IPS-18a (cell line): ENCODE measurements around the gene PLK3.
"Not testable (repeated sequence)": the region's sequence is repeated elsewhere in the genome, so short reads cannot be mapped to it uniquely, and the experiment has no call there.

Source experiments
- H3K27ac ChIP-seq: one replicate; pipeline ENCODE4 v1.5.1; 2013; ENCODE audit warnings: low read length
- H3K27me3 ChIP-seq: one replicate; pipeline ENCODE4 v1.6.1; 2013; ENCODE audit warnings: mild to moderate bottlenecking, low read length; ENCODE audit not compliant: control insufficient read depth, insufficient read depth
- H3K36me3 ChIP-seq: one replicate; pipeline ENCODE4 v1.6.1; 2013; ENCODE audit warnings: low read depth, low read length; ENCODE audit not compliant: control insufficient read depth
- H3K4me1 ChIP-seq: one replicate; pipeline ENCODE4 v1.6.1; 2013; ENCODE audit warnings: low read depth, low read length; ENCODE audit not compliant: control insufficient read depth
- H3K4me3 ChIP-seq: one replicate; pipeline ENCODE4 v1.5.1; 2013; ENCODE audit warnings: low read length
- H3K9ac ChIP-seq: one replicate; pipeline ENCODE4 v1.6.1; 2013; ENCODE audit warnings: mild to moderate bottlenecking, low read length, moderate library complexity
- H3K9me3 ChIP-seq: one replicate; pipeline ENCODE4 v1.6.1; 2013; ENCODE audit warnings: low read depth, low read length; ENCODE audit not compliant: control insufficient read depth

PLK3 gene

DNA sequence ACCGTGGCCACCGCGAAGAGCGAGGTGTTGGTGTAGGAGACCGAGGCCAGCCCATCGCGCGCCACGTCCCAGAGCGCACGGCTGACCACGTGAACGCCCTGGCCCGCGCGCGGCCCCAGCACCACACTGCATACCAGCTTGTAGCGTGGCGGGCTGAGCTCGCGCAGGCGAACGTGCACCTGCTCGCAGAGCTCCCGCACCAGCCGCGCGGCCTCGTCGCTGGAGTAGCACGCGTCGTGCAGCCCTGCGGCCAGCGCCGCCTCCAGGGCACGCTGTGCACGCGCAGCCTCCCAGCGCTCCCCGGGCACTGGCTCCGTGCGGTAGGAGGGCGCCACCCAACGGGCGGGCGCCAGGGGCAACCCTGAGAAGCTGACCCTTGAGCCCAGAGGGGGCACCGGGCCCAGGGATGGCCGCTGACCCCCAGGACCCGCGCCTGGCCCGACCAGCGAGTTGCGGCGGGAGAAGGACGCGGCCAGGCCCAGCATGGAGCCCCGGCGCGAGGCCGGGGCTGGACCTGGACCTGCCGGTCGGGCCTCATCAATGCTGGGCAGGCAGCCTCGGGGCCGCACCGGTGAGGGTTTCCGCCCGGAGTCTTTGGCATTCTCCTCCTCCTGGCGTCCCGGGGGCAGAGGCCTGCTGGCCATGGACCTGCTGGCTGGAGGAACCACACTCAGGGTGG, 6.0 kb downstream of the PLK3 start:
- H3K27ac ChIP-seq: no peak overlapping the region
- peaks cover 9% of the 10 kb centered on the region for H3K36me3 ChIP-seq
- peaks cover 28% of the 10 kb centered on the region for H3K4me1 ChIP-seq
- H3K27me3 ChIP-seq: no peaks in the 10 kb centered on the region
- H3K4me3 ChIP-seq: no peak overlapping the region
- no peaks in the 10 kb centered on the region for H3K9me3 ChIP-seq
- peak overlapping the region; percentile 75 for H3K9ac ChIP-seq

DNA sequence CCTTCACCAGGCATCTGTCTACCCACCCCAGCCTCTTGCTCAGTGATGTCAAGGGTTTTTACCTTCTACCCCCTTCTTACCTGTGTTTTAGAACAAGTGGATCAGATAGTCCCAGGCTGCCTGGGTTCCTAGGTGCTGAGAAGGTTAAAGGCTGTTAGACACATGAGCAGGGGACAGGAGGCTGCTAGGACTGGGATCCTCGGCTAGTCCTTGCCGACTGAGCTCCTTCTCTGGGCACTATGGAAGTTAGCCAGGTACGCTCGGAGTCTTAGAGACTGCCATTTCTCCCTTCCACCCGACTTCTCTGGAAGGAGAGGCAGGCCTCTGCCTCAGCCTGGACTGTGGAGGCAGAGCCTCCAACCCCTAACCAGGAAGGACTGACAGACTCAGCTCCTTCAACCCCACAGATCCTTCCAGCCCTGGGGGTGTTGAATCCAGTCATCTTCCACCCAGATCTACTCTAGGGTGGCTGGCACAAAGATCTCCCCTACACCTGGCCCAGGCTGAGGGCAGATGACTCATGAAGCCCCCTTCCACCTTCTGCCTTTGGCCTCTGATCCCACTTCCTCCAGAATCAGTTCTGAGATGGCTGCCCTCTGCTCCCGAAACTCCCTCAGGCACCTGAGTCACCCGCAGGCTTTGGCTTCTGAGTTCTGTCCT, 6.7 kb downstream of the PLK3 start, which contains the start of gene DYNLT4:
Gene DYNLT4 (minus strand): TSS at position 648 of the 660 bp plus-strand sequence. CDS start 683 bp downstream, outside the sequence.
- H3K9me3 ChIP-seq: no peaks in the 10 kb centered on the region
- peaks cover 28% of the 10 kb centered on the region for H3K4me1 ChIP-seq
- H3K9ac ChIP-seq: peak within 1 kb of the TSS; percentile 75
- peak within 1 kb of the TSS; percentile 37 for H3K4me3 ChIP-seq
- H3K27me3 ChIP-seq: no peaks in the 10 kb centered on the region
- H3K36me3 ChIP-seq: peaks cover 9% of the 10 kb centered on the region
- peak within 1 kb of the TSS; percentile 88 for H3K27ac ChIP-seq

DNA sequence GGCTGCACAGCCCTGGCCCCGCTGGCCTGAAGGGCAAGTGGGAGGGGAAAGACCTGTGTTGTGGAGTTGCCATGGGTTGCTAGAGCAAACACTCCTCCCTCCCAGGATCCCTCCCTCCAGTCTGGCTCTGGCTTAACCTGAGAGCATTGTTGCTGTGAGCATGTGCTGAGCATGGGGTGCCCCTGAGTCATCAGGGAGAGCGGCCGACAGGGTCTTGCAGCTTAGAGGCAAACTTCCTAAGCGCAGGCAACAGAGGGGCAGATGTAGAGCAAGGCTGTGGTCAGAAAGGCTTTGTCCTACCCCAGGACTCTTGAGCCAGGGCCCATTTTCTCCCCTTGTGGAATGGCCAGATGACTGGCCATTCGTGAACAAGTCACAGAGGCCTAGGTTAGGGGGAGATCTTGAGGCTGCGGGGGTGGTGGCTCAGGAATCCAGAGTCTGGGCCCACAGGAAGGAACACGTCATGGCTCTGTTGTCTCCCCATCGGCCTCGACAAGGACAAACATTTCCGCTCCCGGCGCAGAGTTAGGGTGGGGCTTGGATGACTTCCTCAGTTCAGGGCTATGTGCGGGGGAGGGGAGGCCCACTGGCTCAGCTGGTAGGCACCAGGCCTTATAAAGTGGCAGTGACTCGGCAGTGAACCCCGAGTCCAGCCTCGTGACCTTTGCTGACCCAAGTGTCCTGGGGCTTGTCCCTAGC, 7.3 kb downstream of the PLK3 start:
- no peaks in the 10 kb centered on the region for H3K27me3 ChIP-seq
- H3K9me3 ChIP-seq: no peaks in the 10 kb centered on the region
- peak overlapping the region; percentile 37 for H3K4me3 ChIP-seq
- H3K36me3 ChIP-seq: peaks cover 9% of the 10 kb centered on the region
- peaks cover 28% of the 10 kb centered on the region for H3K4me1 ChIP-seq
- peak overlapping the region; percentile 75 for H3K9ac ChIP-seq
- H3K27ac ChIP-seq: peak overlapping the region; percentile 88

DNA sequence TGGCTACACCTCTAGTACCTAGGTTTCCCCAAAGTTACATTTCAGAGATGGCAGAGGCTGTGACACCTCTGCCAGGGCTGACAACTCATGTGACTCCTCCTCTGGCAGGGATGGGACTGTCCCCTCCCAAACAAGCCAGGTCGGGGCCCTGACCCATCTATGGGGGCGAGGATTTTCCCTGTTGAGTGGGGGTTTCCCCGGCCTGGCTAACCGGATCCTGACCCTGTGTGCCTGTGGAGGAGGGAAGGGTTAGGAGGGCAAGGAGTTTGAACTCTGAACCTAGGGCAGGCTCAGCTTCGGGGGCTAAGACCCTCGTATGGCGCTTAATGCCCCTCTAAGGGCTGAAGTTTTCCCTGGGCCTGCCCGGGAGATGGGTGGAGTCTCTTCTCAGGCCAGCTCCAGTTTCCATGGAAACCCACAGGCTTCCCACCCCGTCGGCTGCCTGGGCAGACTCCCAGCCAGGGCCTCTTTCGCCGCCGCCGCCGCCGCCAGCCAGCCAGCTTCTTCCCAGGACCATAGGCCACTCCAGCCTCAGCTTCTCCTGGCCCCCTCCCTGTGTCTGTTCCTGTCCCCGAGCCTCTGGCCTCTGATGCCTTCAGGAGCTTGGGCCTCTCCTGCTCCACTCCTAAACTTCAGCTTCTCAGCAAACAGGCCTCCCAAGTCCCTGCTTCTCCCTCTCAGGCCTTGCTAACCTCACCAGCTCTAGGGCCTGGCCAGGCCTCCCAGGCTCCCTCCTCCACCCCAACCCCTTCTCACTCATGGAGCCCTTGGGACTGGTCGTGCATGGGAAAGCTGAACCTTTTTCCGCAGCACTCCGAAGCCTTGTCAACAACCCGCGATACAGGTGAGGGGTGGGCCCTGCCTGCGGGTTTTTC, 8.1 kb downstream of the PLK3 start, which contains the start of gene BTBD19:
Gene BTBD19 (plus strand): TSS at position 461 of the 875 bp plus-strand sequence. CDS start 298 bp downstream, at position 759.
- Histone ChIP-seq H3K27ac (peak within 1 kb of the TSS; percentile 88), H3K36me3 (peaks cover 4% of the 10 kb centered on the region), H3K4me3 (peak within 1 kb of the TSS; percentile 37), H3K9ac (peak within 1 kb of the TSS; percentile 75), H3K9me3 (no peaks in the 10 kb centered on the region), H3K27me3 (no peaks in the 10 kb centered on the region), H3K4me1 (peaks cover 28% of the 10 kb centered on the region)

DNA sequence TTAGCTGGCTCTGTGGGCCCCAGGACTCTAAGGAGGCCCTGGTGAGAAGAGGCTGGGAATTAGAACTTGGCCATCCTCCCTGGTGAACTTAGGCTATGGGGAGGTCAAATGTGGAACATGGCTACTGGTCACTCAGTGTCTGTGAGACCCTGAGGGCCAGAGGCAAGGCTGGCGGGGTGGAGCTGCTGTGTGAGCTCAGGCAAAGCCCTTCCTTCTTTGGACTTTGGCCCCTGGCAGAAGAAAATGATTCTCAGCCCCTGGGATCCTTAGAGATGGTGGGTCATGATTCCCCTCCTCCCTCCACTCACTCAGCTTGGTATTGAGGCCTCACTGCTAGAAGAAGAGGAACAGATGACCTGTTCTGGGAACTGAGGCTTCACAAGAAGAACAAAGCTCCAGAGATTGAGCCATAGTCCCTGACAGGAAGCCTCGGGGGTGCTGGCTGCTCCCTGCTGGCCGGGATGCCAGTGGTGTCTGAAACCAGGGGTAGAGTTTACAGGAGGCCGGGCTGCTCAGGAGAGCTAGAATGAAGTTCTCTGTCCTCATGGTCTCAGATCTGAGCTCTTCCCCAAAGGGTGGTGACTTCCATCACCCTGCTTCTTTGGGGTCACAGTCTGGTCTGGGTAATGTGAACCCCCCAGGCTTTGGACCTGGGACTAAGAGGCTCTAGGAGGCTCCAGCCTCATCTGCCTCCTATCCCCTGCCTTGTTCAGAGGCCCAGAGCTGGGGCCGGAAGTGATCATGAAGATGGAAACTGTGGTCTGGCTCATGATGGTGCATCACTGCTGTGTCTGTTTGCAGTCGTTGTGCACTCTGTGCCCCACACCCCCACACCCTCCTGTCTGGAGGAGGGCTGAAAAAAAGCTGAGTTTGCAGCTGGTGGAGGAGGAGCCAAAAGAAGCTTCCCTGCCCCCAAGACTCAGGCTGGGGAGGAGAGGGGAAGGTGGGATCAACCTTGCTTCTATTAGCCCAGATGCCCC, 9.1 kb downstream of the PLK3 start:
- Histone ChIP-seq H3K4me1 (peaks cover 28% of the 10 kb centered on the region), H3K4me3 (no peak overlapping the region), H3K27ac (no peak overlapping the region), H3K27me3 (no peaks in the 10 kb centered on the region), H3K36me3 (no peaks in the 10 kb centered on the region), H3K9me3 (no peaks in the 10 kb centered on the region), H3K9ac (peak overlapping the region; percentile 34)

DNA sequence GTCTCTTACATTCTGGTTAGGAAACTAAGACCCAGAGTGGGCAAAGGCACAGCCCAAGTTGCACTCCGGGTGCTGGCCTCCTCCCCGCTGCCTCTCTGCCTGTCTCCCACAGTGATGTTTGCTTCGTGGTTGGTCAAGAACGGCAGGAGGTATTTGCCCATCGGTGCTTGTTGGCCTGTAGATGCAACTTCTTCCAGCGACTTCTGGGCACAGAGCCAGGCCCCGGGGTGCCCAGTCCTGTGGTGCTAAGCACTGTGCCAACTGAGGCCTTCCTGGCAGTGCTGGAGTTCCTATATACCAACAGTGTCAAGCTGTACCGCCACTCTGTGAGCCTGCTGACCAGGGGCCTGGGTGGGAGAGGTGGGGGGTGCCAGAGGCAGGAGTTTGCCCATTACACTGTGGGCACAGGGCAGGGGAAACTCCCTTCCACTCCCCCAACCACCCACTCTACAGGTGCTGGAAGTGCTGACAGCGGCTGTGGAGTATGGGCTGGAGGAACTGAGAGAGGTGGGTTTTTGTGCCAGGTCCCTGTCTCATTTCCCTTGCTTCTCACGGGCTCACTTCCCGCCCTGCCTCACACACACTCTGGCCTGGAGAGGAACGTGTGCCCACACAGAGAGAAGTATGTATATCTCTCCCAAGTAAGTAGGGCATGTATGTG, 10.1 kb downstream of the PLK3 start:
- no peaks in the 10 kb centered on the region for H3K36me3 ChIP-seq
- H3K9ac ChIP-seq: no peak overlapping the region
- H3K27me3 ChIP-seq: no peaks in the 10 kb centered on the region
- no peaks in the 10 kb centered on the region for H3K9me3 ChIP-seq
- peaks cover 28% of the 10 kb centered on the region for H3K4me1 ChIP-seq
- no peak overlapping the region for H3K4me3 ChIP-seq
- no peak overlapping the region for H3K27ac ChIP-seq

DNA sequence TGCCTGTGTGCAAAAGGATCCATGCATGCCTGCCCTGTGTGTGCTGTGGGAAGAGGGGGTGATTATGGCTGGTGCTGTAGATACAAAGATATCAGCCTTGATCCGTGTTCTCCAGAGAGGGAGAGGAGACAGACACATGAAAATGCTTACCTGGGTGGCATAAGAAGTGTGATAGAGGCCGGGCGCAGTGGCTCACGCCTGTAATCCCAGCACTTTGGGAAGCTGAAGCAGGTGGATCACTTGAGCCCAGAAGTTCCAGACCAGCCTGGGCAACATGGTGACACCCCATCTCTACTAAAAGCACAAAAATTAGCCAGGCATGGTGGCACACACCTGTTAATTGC, 10.6 kb downstream of the PLK3 start:
- H3K4me3 ChIP-seq, H3K27me3 ChIP-seq, H3K36me3 ChIP-seq, H3K27ac ChIP-seq, H3K9me3 ChIP-seq, H3K9ac ChIP-seq: not testable (repeated sequence)
- H3K4me1 ChIP-seq: peaks cover 28% of the 10 kb centered on the region

DNA sequence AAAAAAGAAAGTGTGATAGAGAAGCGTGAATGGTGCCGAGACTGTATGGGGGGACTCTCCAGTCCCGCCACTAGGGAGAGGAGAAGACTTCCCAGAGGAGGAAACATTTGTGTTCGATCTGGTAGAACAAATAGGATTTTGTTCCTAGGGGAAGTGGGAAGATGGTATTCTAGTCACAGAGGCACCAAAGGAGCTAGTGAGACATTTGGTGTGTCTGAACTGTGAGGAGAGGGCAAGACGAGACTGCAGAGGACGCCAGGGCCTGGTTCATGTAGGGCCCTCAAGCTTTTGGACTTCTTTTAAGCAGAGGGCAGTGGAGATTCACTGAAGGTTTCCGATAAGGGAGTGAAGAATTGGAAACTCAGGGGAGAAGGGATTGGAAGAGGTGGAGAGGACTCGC, 11.1 kb downstream of the PLK3 start:
- Histone ChIP-seq H3K9me3 (no peaks in the 10 kb centered on the region), H3K9ac (no peak overlapping the region), H3K27ac (no peak overlapping the region), H3K36me3 (no peaks in the 10 kb centered on the region), H3K27me3 (no peaks in the 10 kb centered on the region), H3K4me1 (peaks cover 28% of the 10 kb centered on the region), H3K4me3 (no peak overlapping the region)

DNA sequence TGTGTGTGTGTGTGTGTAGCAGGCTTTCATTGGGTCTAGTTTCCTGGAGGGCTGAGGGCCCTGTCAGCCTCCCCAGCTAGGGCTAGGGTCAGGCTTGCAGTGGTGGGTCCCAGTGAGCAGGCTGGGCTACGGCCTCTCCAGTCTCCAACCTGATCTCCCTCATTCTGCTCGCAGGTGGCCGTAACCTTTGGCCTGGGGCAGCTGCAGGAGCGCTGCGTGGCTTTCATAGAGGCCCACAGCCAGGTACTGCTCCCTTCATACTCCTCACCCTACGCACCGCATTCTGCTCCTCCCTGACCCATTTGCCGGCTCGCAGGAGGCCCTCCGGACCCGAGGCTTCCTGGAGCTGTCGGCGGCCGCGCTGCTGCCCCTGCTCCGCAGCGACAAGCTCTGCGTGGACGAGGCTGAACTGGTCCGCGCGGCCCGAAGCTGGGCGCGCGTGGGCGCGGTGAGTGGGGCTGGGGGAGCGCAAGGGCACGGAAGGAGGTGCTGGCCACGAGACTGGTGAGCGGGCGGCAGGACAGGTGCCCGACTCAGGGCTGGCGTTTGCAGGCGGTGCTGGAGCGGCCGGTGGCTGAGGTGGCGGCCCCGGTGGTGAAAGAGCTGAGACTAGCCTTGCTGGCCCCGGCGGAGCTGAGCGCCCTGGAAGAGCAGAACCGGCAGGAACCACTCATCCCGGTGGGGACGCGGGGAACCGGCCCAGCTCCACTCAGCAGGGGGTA, 12.8 kb downstream of the PLK3 start:
- peaks cover 15% of the 10 kb centered on the region for H3K4me1 ChIP-seq
- no peaks in the 10 kb centered on the region for H3K9me3 ChIP-seq
- H3K27ac ChIP-seq: no peak overlapping the region
- no peak overlapping the region for H3K9ac ChIP-seq
- H3K4me3 ChIP-seq: no peak overlapping the region
- H3K27me3 ChIP-seq: no peaks in the 10 kb centered on the region
- H3K36me3 ChIP-seq: no peaks in the 10 kb centered on the region
